ENCODE results near the gene OPHN1.

The OPHN1 gene

DNA sequence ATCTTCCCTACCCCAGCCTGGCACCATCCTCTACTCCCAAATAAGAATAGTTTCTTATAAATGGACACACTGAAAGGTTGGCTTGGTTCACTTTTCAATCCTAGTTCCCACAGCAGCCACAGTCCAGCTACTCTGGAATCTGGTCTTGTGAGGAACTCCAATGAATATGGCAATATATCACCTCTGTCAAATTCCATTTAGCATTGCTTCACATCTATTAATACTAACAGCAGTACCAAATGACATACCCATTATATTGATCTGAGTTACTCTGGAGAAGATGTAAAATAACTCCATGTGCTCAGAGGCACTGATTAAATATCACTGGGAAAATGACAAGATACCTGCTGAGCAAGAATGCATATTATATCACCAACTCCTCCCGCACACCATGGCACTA is 8.6 kb downstream of the OPHN1 start:
- H2AFZ ChIP-seq (ENCODE audit: low read length, unreplicated experiment) = no peak overlapping the region
- no peak overlapping the region for H3K27ac ChIP-seq (ENCODE audit: low read depth, low read length)
- no peaks in the 10 kb centered on the region for H3K27me3 ChIP-seq (ENCODE audit: insufficient read depth, low read length)
- H3K36me3 ChIP-seq (ENCODE audit: insufficient read depth, low read length) = no peaks in the 10 kb centered on the region
- no peak overlapping the region for H3K4me3 ChIP-seq (ENCODE audit: low read depth, low read length)
- no peaks in the 10 kb centered on the region for H3K79me2 ChIP-seq (ENCODE audit: control insufficient read depth, insufficient read depth, low read length, unreplicated experiment)
- peaks cover 11% of the 10 kb centered on the region for H3K4me1 ChIP-seq (ENCODE audit: control insufficient read depth, insufficient read depth, low read length, unreplicated experiment)

- Histone ChIP-seq H2AFZ (ENCODE audit: low read length, unreplicated experiment) (no peak overlapping the region), H3K4me3 (ENCODE audit: low read depth, low read length) (no peak overlapping the region), H3K79me2 (ENCODE audit: control insufficient read depth, insufficient read depth, low read length, unreplicated experiment) (no peaks in the 10 kb centered on the region), H3K36me3 (ENCODE audit: insufficient read depth, low read length) (no peaks in the 10 kb centered on the region), H3K27ac (ENCODE audit: low read depth, low read length) (no peak overlapping the region), H3K27me3 (ENCODE audit: insufficient read depth, low read length) (no peaks in the 10 kb centered on the region), H3K4me1 (ENCODE audit: control insufficient read depth, insufficient read depth, low read length, unreplicated experiment) (no peaks in the 10 kb centered on the region)
These were observed 10.8 kb downstream of the OPHN1 start for GRCh38 chrX:68422478-68422877.

DNA sequence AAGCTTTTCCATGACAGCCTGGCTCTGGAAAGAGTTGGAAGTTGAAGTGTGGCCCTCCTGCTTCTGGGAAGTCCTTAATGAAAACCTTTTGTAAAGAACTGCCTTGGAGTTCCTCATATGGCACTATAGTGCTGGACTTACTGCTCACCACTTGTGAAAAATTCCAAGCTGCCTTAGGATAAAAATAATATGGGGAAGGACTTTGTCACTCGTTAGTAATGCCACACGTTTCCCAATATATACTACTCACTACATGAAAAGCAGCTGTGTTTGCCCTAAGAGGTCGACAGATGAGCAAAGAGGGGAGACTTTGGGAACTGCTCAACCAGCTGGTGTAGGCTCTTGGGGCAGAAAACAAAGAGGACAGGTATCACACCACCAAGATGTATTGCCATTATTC is 11.7 kb downstream of the OPHN1 start:
- Histone ChIP-seq H3K27ac (ENCODE audit: low read depth, low read length) (no peak overlapping the region), H2AFZ (ENCODE audit: low read length, unreplicated experiment) (no peak overlapping the region), H3K79me2 (ENCODE audit: control insufficient read depth, insufficient read depth, low read length, unreplicated experiment) (no peaks in the 10 kb centered on the region), H3K4me1 (ENCODE audit: control insufficient read depth, insufficient read depth, low read length, unreplicated experiment) (peaks cover under 1% of the 10 kb centered on the region), H3K27me3 (ENCODE audit: insufficient read depth, low read length) (no peaks in the 10 kb centered on the region), H3K4me3 (ENCODE audit: low read depth, low read length) (no peak overlapping the region), H3K36me3 (ENCODE audit: insufficient read depth, low read length) (no peaks in the 10 kb centered on the region)

- H3K27me3 ChIP-seq (ENCODE audit: insufficient read depth, low read length) = no peaks in the 10 kb centered on the region
- H3K36me3 ChIP-seq (ENCODE audit: insufficient read depth, low read length) = no peaks in the 10 kb centered on the region
- H3K4me3 ChIP-seq (ENCODE audit: low read depth, low read length) = no peak overlapping the region
- H3K27ac ChIP-seq (ENCODE audit: low read depth, low read length) = no peak overlapping the region
- no peaks in the 10 kb centered on the region for H3K79me2 ChIP-seq (ENCODE audit: control insufficient read depth, insufficient read depth, low read length, unreplicated experiment)
- no peak overlapping the region for H2AFZ ChIP-seq (ENCODE audit: low read length, unreplicated experiment)
- H3K4me1 ChIP-seq (ENCODE audit: control insufficient read depth, insufficient read depth, low read length, unreplicated experiment) = peaks cover 4% of the 10 kb centered on the region
These were observed 12.7 kb downstream of the OPHN1 start for GRCh38 chrX:68420559-68420958.

- H3K36me3 ChIP-seq (ENCODE audit: insufficient read depth, low read length) = no peaks in the 10 kb centered on the region
- H3K4me3 ChIP-seq (ENCODE audit: low read depth, low read length) = no peak overlapping the region
- no peak overlapping the region for H3K27ac ChIP-seq (ENCODE audit: low read depth, low read length)
These were observed 13.3 kb downstream of the OPHN1 start for GRCh38 chrX:68419975-68420374.

GRCh38 chrX:68417651-68418050 is 15.6 kb downstream of the OPHN1 start:
- no peak overlapping the region for H3K4me3 ChIP-seq (ENCODE audit: low read depth, low read length)
- peaks cover 3% of the 10 kb centered on the region for H3K79me2 ChIP-seq (ENCODE audit: control insufficient read depth, insufficient read depth, low read length, unreplicated experiment)
- H3K36me3 ChIP-seq (ENCODE audit: insufficient read depth, low read length) = no peaks in the 10 kb centered on the region
- peaks cover 4% of the 10 kb centered on the region for H3K4me1 ChIP-seq (ENCODE audit: control insufficient read depth, insufficient read depth, low read length, unreplicated experiment)
- no peak overlapping the region for H3K27ac ChIP-seq (ENCODE audit: low read depth, low read length)
- no peaks in the 10 kb centered on the region for H3K27me3 ChIP-seq (ENCODE audit: insufficient read depth, low read length)
- no peak overlapping the region for H2AFZ ChIP-seq (ENCODE audit: low read length, unreplicated experiment)

More at GRCh38 chrX:68419975-68420374, 13.3 kb downstream of the OPHN1 start:
- H3K79me2 ChIP-seq (ENCODE audit: control insufficient read depth, insufficient read depth, low read length, unreplicated experiment) = no peaks in the 10 kb centered on the region
- H2AFZ ChIP-seq (ENCODE audit: low read length, unreplicated experiment) = no peak overlapping the region
- peaks cover 4% of the 10 kb centered on the region for H3K4me1 ChIP-seq (ENCODE audit: control insufficient read depth, insufficient read depth, low read length, unreplicated experiment)
- H3K27me3 ChIP-seq (ENCODE audit: insufficient read depth, low read length) = no peaks in the 10 kb centered on the region

GRCh38 chrX:68416592-68416991 is 16.7 kb downstream of the OPHN1 start:
- Histone ChIP-seq H3K27me3 (ENCODE audit: insufficient read depth, low read length) (no peaks in the 10 kb centered on the region), H3K4me3 (ENCODE audit: low read depth, low read length) (no peak overlapping the region), H2AFZ (ENCODE audit: low read length, unreplicated experiment) (no peak overlapping the region), H3K27ac (ENCODE audit: low read depth, low read length) (no peak overlapping the region), H3K36me3 (ENCODE audit: insufficient read depth, low read length) (no peaks in the 10 kb centered on the region), H3K79me2 (ENCODE audit: control insufficient read depth, insufficient read depth, low read length, unreplicated experiment) (peaks cover 3% of the 10 kb centered on the region), H3K4me1 (ENCODE audit: control insufficient read depth, insufficient read depth, low read length, unreplicated experiment) (peaks cover 4% of the 10 kb centered on the region)

DNA sequence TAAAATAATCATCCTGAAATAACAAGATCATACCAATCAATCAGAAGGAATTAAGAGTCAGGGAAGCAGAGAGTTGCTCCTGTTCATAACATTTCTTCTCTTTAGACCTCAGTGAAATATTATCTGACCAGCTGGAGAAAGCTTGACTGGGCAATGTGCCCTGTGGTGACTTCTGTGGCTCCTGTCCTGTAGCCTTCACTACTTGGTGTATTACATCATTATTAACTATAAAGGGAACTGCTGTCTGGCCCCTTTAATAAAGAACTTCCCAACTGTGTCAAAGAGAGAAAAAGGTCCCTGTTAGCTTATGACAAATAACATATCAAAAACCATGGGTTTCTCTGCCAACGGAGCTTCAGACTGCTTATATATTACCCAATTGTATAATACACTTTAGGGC is 18.0 kb downstream of the OPHN1 start:
- peaks cover 4% of the 10 kb centered on the region for H3K4me1 ChIP-seq (ENCODE audit: control insufficient read depth, insufficient read depth, low read length, unreplicated experiment)
- peaks cover 3% of the 10 kb centered on the region for H3K79me2 ChIP-seq (ENCODE audit: control insufficient read depth, insufficient read depth, low read length, unreplicated experiment)
- H3K27me3 ChIP-seq (ENCODE audit: insufficient read depth, low read length) = no peaks in the 10 kb centered on the region
- no peaks in the 10 kb centered on the region for H3K36me3 ChIP-seq (ENCODE audit: insufficient read depth, low read length)
- H2AFZ ChIP-seq (ENCODE audit: low read length, unreplicated experiment) = no peak overlapping the region
- no peak overlapping the region for H3K4me3 ChIP-seq (ENCODE audit: low read depth, low read length)
- no peak overlapping the region for H3K27ac ChIP-seq (ENCODE audit: low read depth, low read length)

DNA sequence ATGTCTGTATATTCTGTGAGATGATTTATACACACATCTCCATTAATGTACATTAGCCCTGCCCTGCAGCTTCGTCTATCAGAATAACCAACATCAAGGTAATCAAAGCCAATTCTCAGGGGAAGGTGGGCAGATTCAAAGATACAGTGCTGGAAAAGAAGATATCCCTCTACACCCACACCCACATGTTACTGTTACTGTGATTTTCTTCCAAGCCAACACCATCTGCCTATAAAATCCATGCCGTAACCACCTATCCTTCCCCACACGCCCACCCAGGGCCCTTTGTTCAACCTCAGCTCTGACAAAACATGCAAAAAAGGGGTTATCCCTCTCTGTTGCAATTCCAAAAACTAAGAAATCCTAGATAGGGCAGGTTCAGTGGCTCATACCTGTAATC is 20.0 kb downstream of the OPHN1 start:
- Histone ChIP-seq H3K4me3 (ENCODE audit: low read depth, low read length) (no peak overlapping the region), H3K27ac (ENCODE audit: low read depth, low read length) (no peak overlapping the region), H3K36me3 (ENCODE audit: insufficient read depth, low read length) (no peaks in the 10 kb centered on the region), H2AFZ (ENCODE audit: low read length, unreplicated experiment) (no peak overlapping the region), H3K79me2 (ENCODE audit: control insufficient read depth, insufficient read depth, low read length, unreplicated experiment) (peaks cover 3% of the 10 kb centered on the region), H3K4me1 (ENCODE audit: control insufficient read depth, insufficient read depth, low read length, unreplicated experiment) (peaks cover 4% of the 10 kb centered on the region), H3K27me3 (ENCODE audit: insufficient read depth, low read length) (no peaks in the 10 kb centered on the region)

DNA sequence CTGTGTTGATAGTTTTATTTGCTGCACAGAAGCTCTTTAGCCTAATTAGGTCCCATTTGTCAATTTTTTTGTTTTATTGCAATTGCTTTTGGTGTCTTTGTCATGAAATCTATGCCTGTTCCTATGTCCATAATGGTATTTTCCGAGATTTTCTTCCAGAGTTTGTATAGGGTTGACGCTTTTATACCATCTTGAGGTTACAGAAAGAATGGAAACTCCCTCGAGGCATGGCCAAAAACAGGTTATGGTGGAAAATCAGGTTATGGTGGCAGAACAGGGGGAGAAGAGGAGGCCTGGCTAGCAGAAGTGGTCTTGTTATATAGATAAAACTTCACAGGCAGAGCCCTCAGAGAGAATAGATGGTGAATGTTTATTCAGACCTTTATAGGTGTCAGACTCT is 21.6 kb downstream of the OPHN1 start:
- no peak overlapping the region for H3K4me3 ChIP-seq (ENCODE audit: low read depth, low read length)
- no peak overlapping the region for H3K27ac ChIP-seq (ENCODE audit: low read depth, low read length)
- H3K79me2 ChIP-seq (ENCODE audit: control insufficient read depth, insufficient read depth, low read length, unreplicated experiment) = peaks cover 3% of the 10 kb centered on the region
- peaks cover 4% of the 10 kb centered on the region for H3K4me1 ChIP-seq (ENCODE audit: control insufficient read depth, insufficient read depth, low read length, unreplicated experiment)
- H2AFZ ChIP-seq (ENCODE audit: low read length, unreplicated experiment) = no peak overlapping the region
- H3K36me3 ChIP-seq (ENCODE audit: insufficient read depth, low read length) = no peaks in the 10 kb centered on the region
- no peaks in the 10 kb centered on the region for H3K27me3 ChIP-seq (ENCODE audit: insufficient read depth, low read length)

GRCh38 chrX:68409194-68409593 is 24.1 kb downstream of the OPHN1 start:
- Histone ChIP-seq H3K4me1 (ENCODE audit: control insufficient read depth, insufficient read depth, low read length, unreplicated experiment) (no peaks in the 10 kb centered on the region), H3K27me3 (ENCODE audit: insufficient read depth, low read length) (no peaks in the 10 kb centered on the region), H3K4me3 (ENCODE audit: low read depth, low read length) (no peak overlapping the region), H3K79me2 (ENCODE audit: control insufficient read depth, insufficient read depth, low read length, unreplicated experiment) (no peaks in the 10 kb centered on the region), H3K27ac (ENCODE audit: low read depth, low read length) (no peak overlapping the region), H3K36me3 (ENCODE audit: insufficient read depth, low read length) (no peaks in the 10 kb centered on the region), H2AFZ (ENCODE audit: low read length, unreplicated experiment) (no peak overlapping the region)

Data from ACC112 (cell line).